Hepatocyte (in vitro differentiated cells): ENCODE measurements around the gene ELOA. TPM values are rescaled to one million over a fixed set of nuclear protein-coding genes. Genes with fewer than 3 reads are reported as not detected.

Experiments used
- DNase-seq: peaks from one replicate; pipeline ENCODE4 v3.0.0-alpha.2; 2016; ENCODE audit warnings: low spot score
- H2AFZ ChIP-seq: fragments of 200-600 bp; sonication (generic); 2 replicates; pipeline ENCODE4 v1.6.0; 2016; ENCODE audit warnings: antibody characterized with exemption, mild to moderate bottlenecking
- H3K27ac ChIP-seq: fragments of 200-600 bp; sonication (generic); 2 replicates; pipeline ENCODE4 v1.5.1; 2016; ENCODE audit warnings: mild to moderate bottlenecking
- H3K27me3 ChIP-seq: fragments of 200-600 bp; sonication (generic); 2 replicates; pipeline ENCODE4 v1.6.1; 2016
- H3K36me3 ChIP-seq: fragments of 200-600 bp; sonication (generic); replicated peaks from 2 replicates; pipeline ENCODE4 v1.5.1; 2016; ENCODE audit warnings: low read depth; ENCODE audit not compliant: insufficient read depth
- H3K4me1 ChIP-seq: fragments of 200-600 bp; sonication (generic); 2 replicates; pipeline ENCODE4 v1.5.1; 2016; ENCODE audit warnings: mild to moderate bottlenecking, moderate library complexity; ENCODE audit not compliant: insufficient read depth
- H3K4me2 ChIP-seq: fragments of 200-600 bp; sonication (generic); 2 replicates; pipeline ENCODE4 v1.6.0; 2016
- H3K4me3 ChIP-seq: fragments of 200-600 bp; sonication (generic); 2 replicates; pipeline ENCODE4 v1.5.1; 2016; ENCODE audit warnings: mild to moderate bottlenecking
- H3K79me2 ChIP-seq: fragments of 200-600 bp; sonication (generic); 2 replicates; pipeline ENCODE4 v1.6.0; 2017; ENCODE audit warnings: mild to moderate bottlenecking
- H3K9me2 ChIP-seq: fragments of 200-600 bp; sonication (generic); replicated peaks from 2 replicates; pipeline ENCODE4 v1.6.0; 2017; ENCODE audit warnings: mild to moderate bottlenecking; ENCODE audit not compliant: insufficient read depth
- H3K9me3 ChIP-seq: fragments of 200-600 bp; sonication (generic); 2 replicates; pipeline ENCODE4 v1.5.1; 2016; ENCODE audit warnings: low read depth, mild to moderate bottlenecking
- H4K20me1 ChIP-seq: fragments of 200-600 bp; sonication (generic); 2 replicates; pipeline ENCODE4 v1.6.0; 2016; ENCODE audit warnings: mild to moderate bottlenecking; ENCODE audit not compliant: insufficient read depth, poor library complexity, severe bottlenecking
- CTCF ChIP-seq: fragments of 200-600 bp; sonication (generic); IDR thresholded peaks from 2 replicates; pipeline ENCODE4 v1.5.1; 2016; ENCODE audit warnings: antibody characterized with exemption, mild to moderate bottlenecking; ENCODE audit not compliant: poor library complexity
- EZH2 ChIP-seq: fragments of 200-600 bp; sonication (generic); IDR thresholded peaks from 2 replicates; pipeline ENCODE4 v1.6.1; 2016; ENCODE audit warnings: antibody characterized with exemption, mild to moderate bottlenecking, borderline replicate concordance
- EZH2phosphoT487 ChIP-seq: fragments of 200-600 bp; sonication (generic); IDR thresholded peaks from one replicate; pipeline ENCODE4 v1.6.1; 2018; ENCODE audit warnings: antibody characterized with exemption, mild to moderate bottlenecking, low read depth, moderate library complexity; ENCODE audit not compliant: unreplicated experiment, severe bottlenecking
- WGBS: methylation state at CpG from one replicate; pipeline ENCODE4 v1.1.6; 2016; ENCODE audit warnings: low lambda C conversion rate; ENCODE audit errors: missing lambda C conversion rate; 5-methylcytosine and 5-hydroxymethylcytosine counted together
- polyA plus RNA-seq: library from polyadenylated mRNA; unstranded; fragments of >200 nt; fragmentation: Nextera tagmentation; extraction: Ambion mirVana; gene quantifications from 2 replicates; pipeline ENCODE4 v1.2.1, GENCODE V29; 2016
- total RNA-seq: library from RNA; depleted of rRNA; stranded (reverse); fragments of >200 nt; gene quantifications from 2 replicates; pipeline ENCODE4 v1.2.3, GENCODE V29; 2014

ELOA gene
- total RNA-seq: 25.6 and 28.3 TPM in 2 replicates
- polyA plus RNA-seq: 26.0 and 27.0 TPM in 2 replicates

- Histone ChIP-seq H3K4me2 (peak within 1 kb of the TSS; percentile 88), H2AFZ (peak within 1 kb of the TSS; percentile 81), H3K36me3 (no peaks in the 10 kb centered on the region), H3K9me3 (no peaks in the 10 kb centered on the region), H3K4me1 (peaks cover 16% of the 10 kb centered on the region), H3K27me3 (no peaks in the 10 kb centered on the region), H3K4me3 (peak within 1 kb of the TSS; percentile 75), H4K20me1 (peaks cover 41% of the 10 kb centered on the region), H3K27ac (peak within 1 kb of the TSS; percentile 92), H3K79me2 (peaks cover 65% of the 10 kb centered on the region), H3K9me2 (no peaks in the 10 kb centered on the region)
- TF ChIP-seq EZH2: no peak
- TF ChIP-seq EZH2phosphoT487: no peak
- no peak for TF ChIP-seq CTCF
- DNase-seq: peak; percentile 88
- 2% methylated on average over 66 of the region's 119 CpGs for WGBS
Measured at GRCh38 chr1:23743287-23744152, at the start of gene ELOA. Gene ELOA (plus strand): TSS chr1:23743471. CDS start chr1:23743504, 33 bp downstream.

- Histone ChIP-seq H3K4me2 (peak overlapping the region; percentile 94), H3K9me3 (no peaks in the 10 kb centered on the region), H2AFZ (no peak overlapping the region), H3K9me2 (no peaks in the 10 kb centered on the region), H3K36me3 (no peaks in the 10 kb centered on the region), H3K27me3 (no peaks in the 10 kb centered on the region), H3K79me2 (peaks cover 69% of the 10 kb centered on the region), H3K4me3 (peak overlapping the region; percentile 94), H3K4me1 (peaks cover 26% of the 10 kb centered on the region), H4K20me1 (peaks cover 64% of the 10 kb centered on the region), H3K27ac (no peak overlapping the region)
- TF ChIP-seq CTCF (no peak), EZH2phosphoT487 (no peak), EZH2 (no peak)
- DNase-seq: no peak
- WGBS: 74% methylated on average over 2 of the region's 2 CpGs
Measured at GRCh38 chr1:23693599-23693998, 49.7 kb upstream of the ELOA start.

GRCh38 chr1:23694371-23694770, 48.9 kb upstream of the ELOA start:
- H3K36me3 ChIP-seq: peaks cover 5% of the 10 kb centered on the region
- H3K79me2 ChIP-seq: peaks cover 77% of the 10 kb centered on the region
- no peak overlapping the region for H2AFZ ChIP-seq
- no peaks in the 10 kb centered on the region for H3K27me3 ChIP-seq
- no peak for DNase-seq
- peak overlapping the region; percentile 94 for H3K4me2 ChIP-seq
- no peak overlapping the region for H3K4me3 ChIP-seq
- whole genome bisulfite sequencing: 86% methylated on average over 3 of the region's 3 CpGs
- H3K9me2 ChIP-seq: no peaks in the 10 kb centered on the region
- peaks cover 68% of the 10 kb centered on the region for H4K20me1 ChIP-seq
- no peak overlapping the region for H3K27ac ChIP-seq
- TF ChIP-seq EZH2 (no peak), EZH2phosphoT487 (no peak), CTCF (no peak)
- H3K9me3 ChIP-seq: no peaks in the 10 kb centered on the region
- peaks cover 26% of the 10 kb centered on the region for H3K4me1 ChIP-seq
